A204.1 (cell line): ENCODE measurements around the gene MRPL32.
"Not testable (repeated sequence)": the region's sequence is repeated elsewhere in the genome, so short reads cannot be mapped to it uniquely, and the experiment has no call there.

Experiments used
- FAIRE-seq: peaks from 2 replicates; lab custom pipeline; 2012; peaks lifted over from hg19 to GRCh38; lab: Jason Lieb, UNC

MRPL32 gene

DNA sequence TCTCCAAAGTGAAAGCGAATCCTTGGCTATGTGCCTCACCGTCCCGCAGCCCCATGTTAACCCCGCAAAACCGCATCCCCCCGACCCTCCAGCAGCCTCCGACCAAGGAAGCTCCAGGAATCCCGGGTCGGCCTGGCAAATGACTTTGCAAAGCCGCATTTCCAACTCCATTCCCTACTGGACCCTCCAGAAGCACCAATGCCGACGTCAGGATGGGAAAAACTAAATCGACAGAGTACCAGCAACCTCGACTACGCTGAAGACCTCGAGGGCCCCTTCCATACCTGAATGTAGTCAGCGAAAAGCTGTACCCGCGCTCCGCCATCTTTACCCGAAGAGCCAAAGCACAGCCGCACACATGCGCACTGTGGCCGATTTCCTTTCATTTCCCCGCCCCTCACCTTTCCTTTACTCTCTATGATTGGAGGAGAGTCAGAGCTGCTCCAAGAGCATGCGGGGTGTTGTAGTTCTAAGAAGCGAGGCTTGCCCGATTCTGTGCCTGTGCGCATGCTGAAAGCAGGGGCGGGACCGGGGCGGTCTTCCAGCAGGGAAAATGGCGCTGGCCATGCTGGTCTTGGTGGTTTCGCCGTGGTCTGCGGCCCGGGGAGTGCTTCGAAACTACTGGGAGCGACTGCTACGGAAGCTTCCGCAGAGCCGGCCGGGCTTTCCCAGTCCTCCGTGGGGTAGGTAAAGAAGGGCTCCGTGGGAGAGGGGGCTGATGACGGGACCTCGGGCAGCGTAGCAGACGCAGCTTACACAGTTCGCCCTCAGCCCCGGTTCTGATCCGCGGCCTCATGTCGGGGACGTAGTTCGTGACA is at the start of gene MRPL32, which contains the start of gene PSMA2:
TSS of gene MRPL32 (plus strand) at position 543 of the 818 bp plus-strand sequence. CDS start at position 554, 11 bp downstream.
TSS of gene PSMA2 (minus strand) at position 341 of the 818 bp plus-strand sequence. CDS start at position 325, 16 bp downstream.
- FAIRE-seq, result peak; percentile 98

DNA sequence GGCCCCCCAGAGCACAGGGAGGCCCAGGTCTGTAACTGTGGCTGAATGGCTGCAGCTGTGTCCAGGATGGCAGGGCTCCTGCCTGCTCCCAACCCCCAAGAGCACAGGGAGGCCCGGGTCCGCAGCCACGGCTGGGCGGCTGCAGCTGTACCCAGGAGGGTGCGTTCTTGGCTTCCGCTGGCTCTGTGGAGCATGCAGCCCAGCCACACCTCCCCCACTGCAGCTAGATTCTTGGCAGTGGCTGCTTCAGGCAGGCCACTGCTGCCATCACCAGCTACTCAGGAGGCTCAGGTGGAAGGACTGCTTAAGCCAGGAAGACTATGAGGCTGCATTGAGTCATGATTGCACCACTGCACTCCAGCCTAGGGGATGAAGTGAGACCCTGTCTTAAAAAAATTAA is 48.2 kb upstream of the MRPL32 start:
- no peak for FAIRE-seq

DNA sequence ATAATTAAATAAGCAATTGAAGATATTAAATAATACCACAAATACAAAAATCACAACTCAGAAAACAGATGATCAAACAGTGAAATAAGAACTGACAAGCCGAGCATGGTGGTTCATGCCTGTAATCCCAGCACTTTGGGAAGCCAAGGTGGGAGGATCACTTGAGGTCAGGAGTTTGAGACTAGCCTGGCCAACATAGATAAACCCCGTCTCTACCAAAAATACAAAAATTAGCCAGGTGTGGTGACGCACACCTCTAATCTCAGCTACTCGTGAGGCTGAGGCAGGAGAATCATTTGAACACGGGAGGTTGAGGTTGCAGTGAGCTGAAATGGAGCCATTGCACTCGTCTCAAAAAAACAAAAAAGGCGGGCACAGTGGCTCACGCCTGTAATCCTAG is 47.0 kb upstream of the MRPL32 start:
- FAIRE-seq, result not testable (repeated sequence)

DNA sequence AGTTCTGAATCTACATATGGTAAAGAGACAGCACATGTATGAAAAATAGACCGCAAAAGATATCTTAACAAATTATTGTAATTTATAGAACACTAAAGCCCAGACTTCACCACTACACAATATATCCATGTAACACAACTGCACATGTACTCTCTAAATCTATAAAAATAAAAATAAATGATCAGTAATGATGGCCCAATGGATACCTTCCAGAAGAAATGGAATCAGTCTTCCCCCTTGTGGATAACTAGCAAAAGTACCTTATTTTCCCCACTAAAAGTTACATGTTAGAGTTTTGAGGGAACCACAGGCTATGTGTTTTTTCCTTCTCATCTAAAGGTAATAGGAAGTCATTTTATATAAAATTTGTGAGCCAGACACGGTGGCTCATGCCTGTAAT is 46.0 kb upstream of the MRPL32 start:
- FAIRE-seq, result peak; percentile 80

DNA sequence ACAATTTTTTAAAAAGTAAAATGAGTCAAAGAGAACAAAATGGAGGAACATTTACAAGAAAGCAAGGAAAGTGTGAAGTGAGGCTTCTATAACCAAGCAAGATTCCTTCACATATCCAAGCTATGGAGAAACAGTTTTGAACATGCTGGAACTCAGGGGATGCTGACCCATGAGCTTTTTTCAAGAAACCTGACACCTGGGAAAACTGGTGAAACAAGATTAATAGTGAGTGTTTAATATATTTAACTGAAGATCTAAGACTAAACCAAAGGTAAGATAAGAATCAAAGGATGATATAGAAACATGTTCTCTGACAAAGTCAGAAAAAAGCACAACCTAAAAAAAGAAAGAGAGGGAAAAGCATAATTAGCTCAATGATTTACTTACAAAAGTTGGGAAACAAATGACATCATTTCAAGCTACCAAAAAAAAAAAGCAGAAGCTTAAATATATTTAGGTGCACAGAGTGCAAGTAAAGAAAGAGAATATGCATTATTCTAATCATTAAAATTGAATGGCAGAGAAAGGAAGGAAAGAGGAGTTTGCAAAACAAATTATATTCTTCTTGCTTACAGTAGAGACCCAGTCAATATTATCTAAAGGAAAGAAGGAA is 45.2 kb upstream of the MRPL32 start:
- no peak for FAIRE-seq

DNA sequence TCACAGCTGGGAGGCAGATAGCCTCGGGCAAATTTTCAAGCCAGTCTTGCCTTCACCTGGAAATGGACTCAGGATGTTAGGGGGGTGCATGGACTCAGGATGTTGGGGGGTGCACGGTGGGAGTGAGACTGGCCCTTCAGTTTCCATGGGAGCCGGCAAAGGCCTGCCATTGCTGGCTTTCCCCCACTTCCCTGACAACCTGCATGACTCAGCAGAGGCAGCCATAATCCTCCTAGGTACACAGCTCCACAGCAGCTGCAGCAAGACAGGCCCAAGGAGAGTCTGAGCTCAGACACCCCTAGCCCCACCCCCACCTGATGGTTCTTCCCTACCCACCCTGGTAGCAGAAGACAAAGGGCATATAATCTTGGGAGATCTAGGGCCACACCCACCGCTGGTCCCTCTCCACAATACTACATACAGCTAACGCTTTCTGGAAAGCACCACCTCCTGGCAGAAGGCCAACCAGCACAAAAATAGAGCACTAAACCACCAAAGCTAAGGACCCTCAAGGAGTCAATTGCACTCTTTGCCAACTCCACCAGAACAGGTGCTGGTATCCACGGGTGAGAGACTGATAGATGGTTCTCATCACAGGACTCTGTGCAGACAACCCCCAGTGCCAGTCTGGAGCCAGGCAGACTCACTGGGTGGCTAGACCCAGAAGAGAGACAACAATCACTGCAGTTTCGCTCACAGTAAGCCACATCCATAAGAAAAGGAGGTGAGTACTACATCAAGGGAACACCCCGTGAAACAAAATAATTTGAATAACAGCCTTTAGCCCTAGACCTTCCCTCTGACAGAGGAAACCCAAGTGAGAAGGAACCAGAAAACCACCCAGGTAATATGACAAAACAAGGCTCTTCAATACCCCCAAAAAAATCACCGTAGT is 38.6 kb upstream of the MRPL32 start:
- no peak for FAIRE-seq

DNA sequence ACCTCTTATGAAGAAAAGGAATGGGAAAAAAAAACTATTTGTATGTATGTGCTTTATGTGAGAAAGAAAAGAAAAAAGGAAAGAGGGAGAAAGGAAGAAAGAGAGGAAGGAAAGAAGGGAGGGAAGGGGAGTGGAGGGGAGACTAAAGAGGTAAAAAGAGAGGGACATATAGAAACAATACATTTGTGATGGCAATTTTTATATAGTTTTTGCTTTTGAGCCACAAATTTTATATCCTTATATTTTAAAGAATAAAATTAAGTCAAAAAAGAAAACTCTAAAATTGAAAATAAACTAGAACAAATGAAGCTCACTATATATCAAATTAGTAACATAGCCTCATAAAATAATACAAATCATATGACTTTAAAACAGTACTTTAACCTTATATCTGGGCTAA is 31.3 kb upstream of the MRPL32 start:
- FAIRE-seq, result no peak

DNA sequence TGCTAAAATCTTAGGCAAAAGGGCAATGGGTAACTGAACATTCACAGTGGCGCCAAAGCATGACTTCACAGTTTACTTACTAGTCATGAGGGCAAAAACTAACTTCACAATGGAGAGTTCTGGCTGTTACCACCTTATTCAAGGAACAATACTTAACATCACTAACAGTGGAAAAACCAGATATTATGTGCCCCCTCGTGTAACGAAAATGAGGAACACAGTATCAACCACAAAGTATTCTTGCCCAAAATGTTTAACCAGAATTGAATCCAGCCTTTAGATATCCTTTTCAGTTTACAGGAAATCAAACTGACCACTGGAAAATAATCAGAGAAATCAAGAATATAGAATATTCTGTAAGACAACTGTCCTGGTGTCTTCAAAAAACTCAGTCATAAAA is 29.8 kb upstream of the MRPL32 start:
- FAIRE-seq, result no peak

DNA sequence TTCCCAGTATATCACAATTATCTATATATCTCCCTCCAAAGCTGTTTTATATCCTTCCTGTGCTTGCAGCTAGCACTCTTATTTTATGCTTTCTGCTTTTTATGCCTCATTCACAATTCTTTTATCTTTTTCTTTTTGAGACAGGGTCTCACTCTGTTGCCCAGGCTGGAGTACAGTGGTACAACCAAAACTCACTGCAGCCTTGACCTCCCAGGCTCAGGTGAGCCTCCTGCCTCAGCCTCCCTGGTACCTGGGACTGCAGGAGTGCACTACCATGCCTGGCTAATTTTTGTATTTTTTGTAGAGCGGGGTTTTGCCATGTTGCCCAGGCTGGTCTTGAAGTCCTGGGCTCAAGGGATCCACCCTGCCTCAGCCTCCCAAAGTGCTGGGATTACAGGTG is 26.0 kb upstream of the MRPL32 start:
- FAIRE-seq, result no peak

DNA sequence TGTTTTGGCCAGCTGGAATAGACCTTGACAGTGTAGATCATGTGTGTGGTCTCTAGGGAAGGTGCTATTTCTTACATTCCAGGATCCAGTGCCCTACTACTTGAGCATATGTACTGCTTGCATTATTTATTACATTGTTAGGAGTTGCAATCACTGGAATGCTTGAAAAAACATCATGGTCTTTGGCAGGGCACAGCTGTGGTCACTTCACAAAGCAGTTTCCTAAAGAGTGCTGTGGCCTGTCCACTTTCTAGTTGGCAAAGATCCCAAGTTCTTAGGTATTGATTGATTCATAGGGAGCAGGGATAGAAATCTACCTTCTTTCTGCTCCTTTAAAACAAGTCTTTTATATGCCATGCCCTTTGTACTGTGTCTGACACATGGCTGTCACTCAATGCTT is 24.9 kb upstream of the MRPL32 start:
- FAIRE-seq, result no peak

DNA sequence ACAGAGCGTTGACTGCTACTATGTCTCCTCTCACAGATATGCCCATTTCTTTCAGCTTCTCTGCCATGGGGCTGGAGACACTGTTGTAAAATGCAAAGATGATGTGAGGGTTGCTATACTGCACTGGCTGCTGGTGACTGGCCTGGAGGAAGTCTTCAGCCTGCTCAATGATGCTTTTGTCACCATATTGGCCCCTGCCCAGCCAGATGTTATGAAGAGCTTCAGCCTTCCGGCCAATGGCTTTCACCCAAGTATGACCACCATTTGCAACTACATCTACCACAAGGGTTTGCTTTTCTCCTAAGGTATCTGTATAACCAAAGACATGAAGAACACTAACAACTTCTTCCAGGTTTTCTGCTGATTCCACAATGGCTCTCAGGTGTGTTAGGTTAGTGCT is 21.9 kb upstream of the MRPL32 start:
- FAIRE-seq, result no peak

DNA sequence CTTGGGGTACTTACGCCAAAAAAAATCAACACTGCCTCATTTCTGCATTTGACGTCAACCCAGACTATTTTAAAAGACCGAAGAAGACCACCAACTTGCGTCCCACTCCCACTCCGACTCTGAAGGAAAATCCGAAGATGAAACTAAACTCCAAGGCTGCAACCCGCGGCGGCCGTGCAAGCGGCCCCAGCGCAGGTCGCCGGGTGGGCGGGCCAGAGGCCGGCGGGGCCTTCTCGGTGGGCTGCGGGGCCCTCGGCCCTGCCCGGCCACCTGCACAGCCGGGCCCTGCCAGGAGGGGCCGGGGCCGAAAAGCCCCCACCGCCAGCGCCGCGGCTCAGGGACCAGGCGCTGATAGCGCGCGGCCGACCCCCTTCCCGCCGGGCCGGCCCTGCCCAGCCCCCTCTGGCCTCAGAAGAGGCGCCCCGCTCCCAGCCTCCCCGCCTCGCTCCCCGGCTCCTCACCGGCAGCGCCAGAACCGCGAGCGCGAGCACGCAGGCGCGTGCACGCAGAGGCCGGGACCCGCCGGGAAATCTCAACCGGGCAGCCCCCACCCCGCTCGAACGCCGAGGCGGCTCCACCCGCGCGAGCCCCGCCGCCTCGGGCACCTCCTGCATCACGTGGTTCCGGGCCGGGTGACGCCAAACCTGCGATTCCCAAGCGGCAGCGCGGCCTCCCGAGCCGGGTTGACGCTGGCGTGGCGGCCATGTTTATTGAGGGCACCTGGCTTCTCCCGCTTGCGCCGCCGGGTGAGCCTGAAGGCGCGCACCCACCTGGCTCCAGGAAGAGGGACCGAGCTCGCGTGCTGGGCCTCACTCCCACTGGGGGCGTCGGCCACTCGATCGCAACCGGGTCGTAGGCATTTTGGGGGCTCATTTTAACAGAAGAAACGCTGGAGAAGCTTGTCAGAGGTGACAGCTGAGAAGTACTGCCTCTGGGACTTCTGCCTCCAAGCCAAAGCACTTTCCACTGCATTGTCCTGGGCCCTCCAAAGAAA is 20.4 kb upstream of the MRPL32 start, which contains the start of gene C7orf25:
TSS of gene C7orf25 (minus strand) at position 617 of the 994 bp plus-strand sequence. CDS start 1,170 bp downstream, outside the sequence.
- FAIRE-seq, result no peak

DNA sequence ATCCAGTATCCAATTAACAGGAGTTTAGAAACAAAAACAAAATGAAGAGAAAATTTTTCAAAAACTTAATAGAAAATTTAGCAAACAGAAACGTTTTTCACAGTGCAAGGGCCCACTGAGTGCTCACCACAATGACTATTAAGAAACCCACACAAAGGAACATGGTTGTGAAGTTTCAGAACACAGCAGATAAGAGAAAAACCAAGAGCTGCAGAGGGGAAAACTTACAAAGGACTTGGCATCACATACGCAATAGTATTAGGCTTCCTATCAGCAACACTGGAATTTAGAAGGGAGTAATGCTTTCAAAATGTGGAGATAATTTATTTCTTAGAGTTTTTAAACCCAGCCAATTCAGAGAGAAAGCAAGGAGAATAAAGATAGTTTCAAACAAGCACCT is 18.6 kb upstream of the MRPL32 start:
- FAIRE-seq, result no peak

DNA sequence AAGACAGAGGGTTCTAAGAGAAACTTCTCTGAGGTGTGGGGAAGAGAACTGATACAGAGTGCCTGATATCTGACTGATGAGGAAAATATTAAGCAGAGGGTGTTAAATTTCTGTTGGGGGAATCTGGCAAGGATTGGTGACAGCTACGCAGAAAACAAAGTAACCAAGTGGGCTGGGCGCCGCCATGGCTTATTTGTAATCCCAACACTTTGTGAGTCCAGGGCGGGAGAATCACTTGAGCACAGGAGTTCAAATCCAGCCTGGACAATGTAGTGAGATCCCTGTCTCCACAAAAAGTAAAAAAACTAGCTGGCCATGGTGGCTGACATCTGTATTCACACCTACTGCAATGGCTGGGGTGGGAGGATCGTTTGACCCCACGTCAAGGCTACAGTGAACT is 18.2 kb upstream of the MRPL32 start:
- no peak for FAIRE-seq

DNA sequence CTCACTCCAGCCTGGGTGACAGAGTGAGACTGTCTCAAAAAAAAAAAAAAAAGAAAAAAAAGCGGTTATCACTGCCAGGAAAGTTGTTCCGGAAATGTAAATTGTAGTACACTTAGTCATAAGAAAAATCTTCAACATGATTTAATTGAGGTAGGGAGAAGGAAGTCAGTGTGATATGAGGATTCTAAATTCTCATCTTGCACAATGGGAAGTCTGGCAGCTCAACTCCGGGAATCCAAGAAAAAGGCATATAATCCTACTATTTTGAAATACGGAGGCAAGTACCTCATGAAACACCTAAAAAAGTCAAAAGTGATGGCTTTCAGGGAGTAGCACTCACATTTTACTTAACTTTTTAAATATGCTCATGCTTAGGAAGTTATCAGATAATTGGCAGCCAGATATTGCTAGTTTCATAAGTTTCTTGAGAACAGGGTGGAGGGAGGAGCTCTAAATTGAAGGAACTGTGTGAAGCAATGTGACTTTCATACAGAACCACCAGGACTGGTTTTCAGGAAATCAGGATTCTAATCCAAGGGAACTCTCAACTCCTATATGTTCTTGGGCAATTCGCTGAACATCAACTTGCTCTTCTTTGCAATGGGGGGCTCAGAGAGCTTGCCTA is 17.6 kb upstream of the MRPL32 start:
- no peak for FAIRE-seq

DNA sequence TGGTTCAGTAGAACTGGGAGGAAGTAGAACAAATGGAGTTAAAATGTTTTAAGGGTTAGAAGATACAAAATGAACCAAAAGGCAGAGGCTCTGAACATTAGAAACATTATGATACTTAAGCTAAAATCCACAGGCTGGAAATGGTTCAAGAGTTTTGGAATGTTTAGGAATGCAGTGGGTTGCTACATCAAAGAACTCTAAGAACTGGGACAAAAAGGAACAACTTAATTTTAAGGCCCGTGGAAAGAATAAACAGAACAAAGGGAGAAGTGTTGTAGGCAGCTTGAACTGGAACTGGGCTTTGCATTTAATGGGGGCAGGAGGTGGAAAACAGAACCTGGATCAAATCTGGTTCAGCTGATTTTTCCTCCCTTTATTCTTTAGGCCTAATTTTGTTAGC is 16.8 kb upstream of the MRPL32 start:
- no peak for FAIRE-seq

DNA sequence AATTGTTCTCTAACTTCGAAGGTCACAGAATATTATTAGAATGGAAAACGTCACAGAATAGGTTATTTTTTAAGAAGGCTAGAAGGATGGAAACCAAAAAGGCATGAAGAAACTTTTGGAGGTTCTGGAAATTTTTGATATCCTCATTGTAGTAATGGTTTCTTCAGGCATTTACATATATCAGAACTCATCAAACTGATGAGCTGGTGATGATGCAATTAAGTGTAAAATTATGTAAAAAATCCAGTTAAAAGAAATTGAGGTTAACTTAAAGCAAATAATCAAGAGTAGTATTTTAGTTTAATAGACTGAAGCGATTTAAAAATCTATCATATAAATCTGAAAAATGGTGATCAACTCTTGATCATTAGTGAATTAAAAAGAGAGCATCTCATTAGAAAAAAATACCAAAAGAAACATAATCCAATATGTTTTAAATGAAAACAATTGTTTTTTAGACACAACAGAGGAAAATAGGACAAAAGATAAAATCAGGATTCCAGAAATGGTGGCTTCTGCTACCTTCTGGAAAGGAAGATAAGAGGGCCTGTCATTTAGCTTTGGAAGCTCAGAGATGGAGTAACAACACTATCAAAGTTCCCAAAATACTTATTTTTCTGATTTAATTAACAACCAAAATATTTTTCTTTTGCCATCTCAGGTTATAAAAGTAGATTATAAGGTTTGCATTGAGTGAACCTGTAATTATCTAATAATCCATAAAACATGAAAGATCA is 10.0 kb upstream of the MRPL32 start:
- FAIRE-seq, result peak; percentile 55

DNA sequence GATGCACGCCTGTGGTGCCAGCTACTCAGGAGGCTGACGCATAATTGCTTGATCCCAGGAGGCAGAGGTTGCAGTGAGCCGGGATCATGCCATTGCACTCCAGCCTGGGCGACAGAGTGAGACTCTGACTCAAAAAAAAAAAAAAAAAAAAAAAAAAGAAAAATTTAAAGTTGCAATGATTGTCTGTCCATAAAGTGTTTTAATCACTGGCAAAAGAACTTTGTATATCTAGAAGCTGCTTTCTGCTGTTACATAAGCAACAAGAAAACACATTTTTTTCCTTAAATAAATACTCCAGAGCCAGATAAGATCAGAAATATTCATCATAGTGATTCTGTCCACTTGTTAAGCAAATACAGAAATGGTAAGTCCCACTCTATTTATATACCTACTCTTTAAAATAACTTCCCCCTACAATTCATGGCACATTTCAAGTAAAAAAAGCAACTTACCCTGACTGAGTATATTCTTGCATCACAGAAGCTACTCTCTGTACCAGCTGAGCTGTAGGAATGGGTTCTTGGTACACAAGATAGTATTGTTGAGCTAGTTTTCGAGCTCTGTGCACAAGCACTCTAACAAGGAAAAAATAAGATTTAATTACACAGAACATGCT is 7.8 kb upstream of the MRPL32 start:
- no peak for FAIRE-seq

DNA sequence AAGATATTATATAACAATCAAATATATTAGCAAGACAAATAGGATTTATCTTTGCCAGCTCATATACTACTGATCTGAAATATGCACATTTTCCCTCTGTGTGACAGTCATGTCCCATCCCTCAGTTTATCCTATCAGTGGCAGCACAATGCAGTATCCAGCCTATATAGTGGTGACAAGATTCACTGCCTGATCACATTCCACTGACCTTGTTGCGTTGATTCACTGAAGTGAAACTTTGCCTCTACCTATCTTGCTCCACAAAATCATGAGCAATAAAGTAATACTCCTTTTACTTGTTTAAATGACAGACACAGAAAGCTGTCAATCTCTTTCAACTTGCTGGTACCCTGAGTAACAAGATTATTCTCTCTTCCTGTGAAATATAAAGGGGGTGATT is 6.5 kb upstream of the MRPL32 start:
- no peak for FAIRE-seq

DNA sequence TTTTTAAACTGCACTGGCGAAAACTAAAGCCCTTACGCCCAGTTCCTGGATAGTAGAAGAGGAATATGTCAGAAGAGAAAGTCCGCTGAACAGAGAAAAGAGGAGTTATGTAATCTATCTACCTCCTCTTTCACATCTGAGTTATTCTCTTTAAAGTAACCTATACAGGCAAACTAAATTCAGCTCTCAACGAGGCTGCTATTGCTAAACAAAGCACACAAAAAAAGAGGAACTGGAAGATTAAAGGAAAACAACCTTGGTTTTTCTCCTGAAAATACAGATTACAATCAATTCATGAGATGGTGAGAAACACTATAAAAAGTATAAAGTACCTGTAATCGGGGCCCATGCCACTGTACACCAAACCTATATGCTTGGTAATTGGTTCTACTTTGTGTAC is 6.0 kb upstream of the MRPL32 start:
- FAIRE-seq, result no peak
